HG03457 (cell line): ENCODE results near the gene SETD1A.

Experiments used
- ATAC-seq: cut with Tn5 transposase; IDR thresholded peaks from one replicate; pipeline ENCODE4 v1.9.1; 2021; ENCODE audit warnings: moderate number of reproducible peaks; ENCODE audit not compliant: unreplicated experiment

SETD1A gene

DNA sequence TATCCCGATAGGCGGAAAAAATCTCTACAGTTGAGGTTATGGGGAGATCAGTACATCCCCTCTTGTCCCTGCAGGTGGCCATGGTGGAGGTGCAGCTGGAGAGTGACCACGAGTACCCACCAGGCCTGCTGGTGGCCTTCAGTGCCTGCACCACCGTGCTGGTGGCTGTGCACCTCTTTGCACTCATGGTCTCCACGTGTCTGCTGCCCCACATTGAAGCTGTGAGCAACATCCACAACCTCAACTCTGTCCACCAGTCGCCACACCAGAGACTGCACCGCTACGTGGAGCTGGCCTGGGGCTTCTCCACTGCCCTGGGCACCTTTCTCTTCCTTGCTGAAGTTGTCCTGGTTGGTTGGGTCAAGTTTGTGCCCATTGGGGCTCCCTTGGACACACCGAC lies 4.4 kb upstream of the SETD1A start:
- ATAC-seq, result no peak

DNA sequence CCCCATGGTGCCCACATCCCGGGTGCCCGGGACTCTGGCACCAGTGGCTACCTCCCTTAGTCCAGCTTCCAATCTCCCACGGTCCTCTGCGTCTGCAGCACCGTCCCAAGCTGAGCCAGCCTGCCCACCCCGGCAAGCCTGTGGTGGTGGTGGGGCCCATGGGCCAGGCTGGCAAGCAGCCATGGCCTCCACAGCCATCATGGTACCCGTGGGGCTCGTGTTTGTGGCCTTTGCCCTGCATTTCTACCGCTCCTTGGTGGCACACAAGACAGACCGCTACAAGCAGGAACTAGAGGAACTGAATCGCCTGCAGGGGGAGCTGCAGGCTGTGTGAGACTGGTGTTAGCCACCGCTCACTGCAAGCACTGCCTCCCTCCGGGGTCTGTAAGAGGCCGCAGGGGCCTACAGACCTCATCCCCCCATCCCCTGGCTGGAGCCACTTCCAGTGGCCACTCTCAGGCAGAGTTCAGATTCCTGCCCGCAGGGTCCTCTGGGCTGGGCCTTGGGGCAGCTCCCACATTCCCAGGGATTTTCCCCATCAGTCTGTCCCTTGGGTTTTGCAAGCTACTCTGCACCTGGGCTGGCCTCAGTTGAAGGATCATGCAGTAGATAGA lies 3.9 kb upstream of the SETD1A start:
- ATAC-seq, result no peak

DNA sequence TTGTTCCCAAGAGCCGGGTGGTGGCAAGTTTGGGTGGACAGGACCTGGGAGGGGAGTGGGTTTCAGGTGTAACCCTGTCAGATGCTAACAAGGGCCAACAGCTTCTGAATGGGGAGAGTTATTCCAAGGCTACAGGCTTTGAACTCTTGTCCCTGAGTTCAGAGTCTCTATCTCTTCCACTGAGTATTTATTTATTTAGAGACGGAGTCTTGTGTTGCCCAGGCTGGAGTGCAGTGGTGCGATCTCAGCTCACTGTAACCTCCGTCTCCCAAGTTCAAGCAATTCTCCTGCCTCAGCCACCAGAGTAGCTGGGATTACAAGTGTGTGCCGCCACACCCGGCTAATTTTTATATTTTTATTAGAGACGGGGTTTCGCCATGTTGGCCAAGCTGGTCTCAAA lies 2.6 kb upstream of the SETD1A start:
- ATAC-seq, result no peak

DNA sequence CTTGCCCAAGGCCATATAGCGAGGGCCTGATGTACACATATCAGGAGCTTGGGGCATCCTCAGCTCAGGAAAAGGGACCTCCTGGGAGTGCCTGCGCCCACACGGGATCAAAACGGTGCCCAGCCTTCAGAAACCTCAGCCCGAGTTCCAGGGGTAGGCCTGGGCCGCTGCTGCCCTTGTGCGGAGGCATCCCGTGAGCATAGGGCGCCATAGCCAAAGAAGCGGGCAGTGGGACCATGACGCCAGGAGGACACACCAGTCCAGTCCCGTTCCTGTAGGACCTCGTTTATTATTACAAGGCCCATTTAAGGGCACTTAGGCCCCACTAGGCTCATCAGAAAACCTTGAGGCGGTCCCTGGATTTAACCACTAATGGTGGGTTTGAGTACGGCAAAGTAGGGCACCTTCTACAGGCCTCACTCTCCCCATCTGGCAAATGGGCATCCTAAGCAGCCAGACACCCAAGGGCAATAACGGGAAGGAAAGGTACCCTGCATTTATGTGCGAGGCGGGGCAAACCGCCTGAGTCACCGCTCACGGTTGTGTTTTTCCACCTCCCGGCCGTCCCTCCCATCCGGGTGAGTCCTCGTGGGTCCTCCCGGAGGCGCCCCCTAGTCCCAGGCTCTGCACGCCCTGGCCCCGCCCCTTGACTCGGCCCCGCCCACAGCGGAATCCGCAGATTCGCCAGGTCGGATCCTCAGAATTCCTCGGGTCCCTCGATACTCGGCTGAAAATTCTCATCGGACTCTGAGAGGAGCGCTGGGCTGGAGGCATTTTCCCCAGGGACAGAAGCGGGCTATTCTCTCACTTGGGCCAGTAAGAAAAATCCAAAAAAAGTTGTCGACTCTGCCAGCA lies 726 bp upstream of the SETD1A start:
- ATAC-seq, result peak; percentile 26

DNA sequence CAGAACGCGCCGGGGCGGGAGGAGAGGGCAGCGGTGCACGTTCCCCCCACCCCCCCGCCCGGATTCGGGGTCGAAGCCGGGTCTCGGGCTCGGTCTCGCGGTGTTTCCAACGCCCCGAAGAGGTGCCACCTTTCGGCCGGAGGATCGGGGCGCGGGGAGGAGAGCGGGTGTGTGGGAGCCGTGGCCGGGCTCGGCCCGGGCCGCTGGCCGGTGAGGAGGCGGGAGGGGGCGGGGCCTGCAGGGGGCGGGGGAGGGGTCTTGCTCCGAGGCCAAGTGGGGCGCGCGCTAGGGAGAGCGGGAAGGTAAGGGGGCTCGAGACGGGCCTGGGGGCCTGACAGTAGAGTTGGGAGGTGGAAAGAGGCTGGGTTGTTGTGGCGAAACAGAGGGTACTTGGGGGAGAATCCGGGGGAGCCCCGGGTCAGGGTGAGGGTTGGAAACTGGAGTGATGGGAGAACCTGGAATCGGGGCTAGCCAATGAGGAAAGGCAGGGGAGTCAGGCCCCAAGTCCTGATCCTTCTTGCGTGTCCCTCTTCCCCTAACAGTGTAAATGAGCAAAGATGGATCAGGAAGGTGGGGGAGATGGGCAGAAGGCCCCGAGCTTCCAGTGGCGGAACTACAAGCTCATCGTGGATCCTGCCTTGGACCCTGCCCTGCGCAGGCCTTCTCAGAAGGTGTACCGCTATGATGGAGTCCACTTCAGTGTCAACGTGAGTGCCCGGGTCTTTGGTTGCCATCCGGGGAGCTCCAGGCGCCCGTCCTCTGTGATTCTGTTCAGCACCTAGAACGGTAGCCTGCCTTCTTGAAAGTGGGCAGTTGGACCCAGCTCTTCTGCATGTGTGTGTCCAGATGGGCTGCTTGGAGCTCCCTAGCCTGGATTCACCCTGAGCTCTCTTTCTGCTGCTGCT lies 873 bp downstream of the SETD1A start:
- ATAC-seq, result no peak

DNA sequence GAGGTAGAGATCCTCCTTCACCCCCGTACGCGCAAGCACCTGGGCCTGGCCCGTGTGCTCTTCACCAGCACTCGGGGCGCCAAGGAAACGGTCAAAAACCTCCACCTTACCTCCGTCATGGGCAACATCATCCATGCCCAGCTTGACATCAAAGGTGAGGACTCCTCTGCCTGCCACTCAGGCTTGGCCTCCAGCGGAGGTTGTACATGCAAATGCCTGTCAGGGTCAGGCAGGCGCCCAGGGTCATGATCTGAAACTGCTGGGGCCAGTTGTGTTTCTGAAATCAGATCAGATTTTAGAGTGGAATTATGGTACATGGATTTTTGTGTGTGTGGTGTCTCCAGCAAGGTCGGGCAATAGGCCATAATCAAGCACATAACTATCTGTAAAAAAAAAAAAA lies 3.8 kb downstream of the SETD1A start:
- no peak for ATAC-seq

DNA sequence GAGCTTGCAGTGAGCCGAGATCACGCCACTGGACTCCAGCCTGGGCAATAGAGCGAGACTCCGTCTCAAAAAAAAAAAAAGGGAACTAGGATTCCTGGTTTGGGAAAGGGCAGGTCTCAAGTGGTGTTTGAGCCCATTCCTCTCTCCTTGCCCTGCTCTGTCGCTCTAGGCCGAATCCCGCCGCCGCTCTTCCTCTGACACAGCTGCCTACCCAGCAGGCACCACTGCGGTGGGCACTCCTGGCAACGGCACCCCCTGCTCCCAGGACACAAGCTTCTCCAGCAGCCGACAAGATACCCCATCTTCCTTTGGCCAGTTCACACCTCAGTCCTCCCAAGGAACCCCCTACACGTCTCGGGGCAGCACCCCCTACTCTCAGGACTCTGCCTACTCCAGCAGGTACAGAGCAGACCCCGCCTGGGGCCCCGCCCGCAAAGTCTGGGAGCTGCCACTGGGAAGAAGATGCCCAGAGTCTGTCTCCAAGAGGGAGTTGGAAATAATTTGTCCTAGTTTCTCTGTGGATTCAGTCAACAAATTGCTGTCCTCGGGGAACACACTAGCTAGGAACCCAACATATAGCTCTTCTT lies 6.5 kb downstream of the SETD1A start:
- no peak for ATAC-seq

DNA sequence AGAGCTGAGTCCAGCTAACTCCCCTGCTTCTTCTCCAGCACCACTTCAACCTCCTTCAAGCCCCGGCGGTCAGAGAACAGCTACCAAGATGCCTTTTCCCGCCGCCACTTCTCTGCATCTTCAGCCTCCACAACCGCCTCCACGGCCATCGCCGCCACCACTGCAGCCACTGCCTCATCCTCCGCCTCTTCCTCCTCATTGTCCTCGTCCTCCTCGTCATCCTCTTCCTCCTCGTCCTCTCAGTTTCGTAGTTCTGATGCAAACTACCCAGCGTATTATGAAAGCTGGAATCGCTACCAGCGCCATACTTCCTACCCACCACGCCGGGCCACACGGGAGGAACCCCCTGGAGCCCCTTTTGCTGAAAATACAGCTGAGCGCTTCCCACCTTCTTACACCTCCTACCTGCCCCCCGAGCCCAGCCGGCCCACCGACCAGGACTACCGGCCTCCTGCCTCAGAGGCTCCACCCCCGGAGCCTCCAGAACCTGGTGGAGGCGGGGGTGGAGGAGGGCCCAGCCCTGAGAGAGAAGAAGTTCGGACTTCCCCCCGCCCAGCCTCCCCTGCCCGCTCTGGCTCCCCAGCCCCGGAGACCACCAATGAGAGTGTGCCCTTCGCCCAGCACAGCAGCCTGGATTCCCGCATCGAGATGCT lies 7.1 kb downstream of the SETD1A start:
- ATAC-seq, result no peak

DNA sequence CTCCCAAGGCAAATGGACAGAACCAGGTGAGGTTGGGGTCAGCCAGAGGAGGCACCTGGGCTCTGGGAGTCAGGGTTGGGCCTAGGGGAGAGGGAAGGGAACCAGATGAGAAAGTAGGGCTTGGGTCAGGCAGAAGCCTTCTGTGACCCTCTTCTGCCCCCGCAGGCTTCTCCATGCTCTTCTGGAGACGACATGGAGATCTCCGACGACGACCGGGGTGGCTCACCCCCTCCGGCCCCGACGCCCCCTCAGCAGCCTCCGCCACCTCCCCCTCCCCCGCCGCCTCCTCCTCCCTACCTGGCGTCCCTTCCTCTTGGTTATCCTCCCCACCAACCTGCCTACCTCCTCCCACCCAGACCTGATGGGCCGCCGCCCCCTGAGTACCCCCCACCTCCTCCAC lies 7.9 kb downstream of the SETD1A start:
- ATAC-seq, result no peak

DNA sequence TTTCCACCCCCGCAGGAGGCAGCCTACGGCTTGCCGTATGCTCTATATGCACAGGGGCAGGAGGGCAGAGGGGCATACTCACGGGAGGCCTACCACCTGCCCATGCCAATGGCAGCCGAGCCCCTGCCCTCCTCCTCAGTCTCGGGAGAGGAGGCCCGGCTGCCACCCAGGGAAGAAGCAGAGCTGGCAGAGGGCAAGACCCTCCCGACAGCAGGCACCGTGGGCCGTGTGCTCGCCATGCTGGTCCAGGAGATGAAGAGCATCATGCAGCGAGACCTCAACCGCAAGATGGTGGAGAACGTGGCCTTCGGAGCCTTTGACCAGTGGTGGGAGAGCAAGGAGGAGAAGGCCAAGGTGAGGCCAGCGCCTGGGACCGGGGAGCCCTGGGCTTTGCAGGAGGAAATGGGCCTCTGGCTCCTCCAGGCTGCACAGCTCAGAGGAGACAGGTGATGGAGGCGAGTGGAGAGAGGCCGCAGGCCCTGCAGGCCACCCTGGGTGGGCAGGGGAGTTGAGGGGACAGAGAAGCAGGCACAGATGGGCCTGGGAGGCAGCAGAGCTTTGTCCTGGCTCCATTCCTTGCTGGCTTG lies 8.6 kb downstream of the SETD1A start:
- ATAC-seq, result no peak

DNA sequence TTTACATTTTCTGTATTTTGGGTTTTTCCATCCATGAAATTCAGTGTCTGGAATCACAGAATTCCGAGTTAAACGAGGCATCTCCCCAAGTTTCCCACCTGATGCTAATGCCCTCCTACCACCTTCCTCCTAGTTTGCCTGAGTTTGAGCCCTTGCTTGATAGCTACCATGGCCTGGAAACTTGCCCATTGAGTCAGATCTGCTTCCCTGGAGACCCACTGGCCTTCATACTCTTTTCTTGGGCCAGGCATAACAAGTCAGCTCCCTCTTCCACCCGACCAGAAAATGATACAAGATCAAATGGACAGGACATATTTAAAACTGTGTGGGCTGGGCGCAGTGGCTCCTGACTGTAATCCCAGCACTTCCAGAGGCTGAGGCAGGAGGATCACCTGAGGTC lies 10.2 kb downstream of the SETD1A start:
- ATAC-seq, result no peak

DNA sequence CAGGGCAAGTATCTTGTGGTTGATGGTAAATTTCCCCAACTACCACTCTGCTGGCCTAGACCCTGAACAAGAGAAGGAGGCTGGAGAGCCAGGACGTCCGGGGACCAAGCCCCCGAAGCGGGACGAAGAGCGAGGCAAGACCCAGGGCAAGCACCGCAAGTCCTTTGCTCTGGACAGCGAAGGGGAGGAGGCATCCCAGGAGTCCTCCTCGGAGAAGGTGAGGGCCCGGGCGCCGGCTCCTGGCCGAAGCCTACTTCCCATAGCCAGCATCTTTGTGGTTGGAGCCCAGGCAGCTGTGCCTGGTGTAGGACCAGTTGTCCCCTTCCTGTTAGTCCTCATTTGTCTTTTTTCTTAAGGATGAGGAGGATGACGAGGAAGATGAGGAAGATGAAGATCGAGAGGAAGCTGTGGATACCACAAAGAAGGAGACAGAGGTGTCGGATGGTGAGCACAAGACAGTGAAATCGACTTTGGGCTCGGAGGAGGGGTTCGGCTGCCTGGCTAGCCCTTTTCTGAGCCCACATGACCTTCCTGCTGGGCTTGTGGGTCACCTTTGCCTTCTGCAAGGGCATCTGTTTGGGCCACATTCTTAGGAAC lies 11.8 kb downstream of the SETD1A start:
- no peak for ATAC-seq

DNA sequence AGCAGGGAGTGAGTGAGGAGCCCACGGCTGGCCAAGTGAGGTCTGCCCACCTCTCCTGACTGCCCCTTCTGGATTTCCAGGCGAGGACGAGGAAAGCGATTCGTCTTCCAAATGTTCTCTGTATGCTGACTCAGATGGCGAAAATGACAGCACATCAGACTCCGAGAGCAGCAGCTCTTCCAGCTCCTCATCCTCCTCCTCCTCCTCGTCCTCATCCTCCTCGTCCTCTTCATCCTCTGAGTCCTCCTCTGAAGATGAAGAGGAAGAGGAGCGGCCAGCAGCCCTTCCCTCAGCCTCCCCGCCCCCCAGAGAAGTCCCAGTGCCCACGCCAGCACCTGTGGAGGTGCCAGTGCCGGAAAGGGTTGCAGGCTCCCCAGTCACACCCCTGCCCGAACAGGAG lies 13.7 kb downstream of the SETD1A start:
- no peak for ATAC-seq

DNA sequence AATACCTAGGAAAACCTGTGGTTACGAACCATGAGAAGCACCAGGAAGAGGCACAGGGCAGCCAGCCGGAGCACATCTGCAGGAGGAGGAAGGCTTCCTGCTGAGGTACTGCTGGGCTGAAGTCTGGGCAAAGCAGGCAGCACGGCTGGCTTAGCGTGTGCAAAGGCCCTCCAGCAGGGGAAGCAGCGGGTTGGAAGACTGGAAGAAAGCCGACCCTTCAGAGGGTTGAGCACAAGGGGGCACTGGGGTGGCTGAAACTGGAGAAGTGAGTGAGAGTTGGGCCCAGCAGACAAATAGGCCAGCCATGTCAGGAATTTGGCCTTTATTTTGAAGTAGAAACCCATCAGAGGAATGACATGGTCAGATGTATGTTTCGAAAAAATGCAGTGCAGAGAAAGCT lies 15.3 kb downstream of the SETD1A start:
- no peak for ATAC-seq

DNA sequence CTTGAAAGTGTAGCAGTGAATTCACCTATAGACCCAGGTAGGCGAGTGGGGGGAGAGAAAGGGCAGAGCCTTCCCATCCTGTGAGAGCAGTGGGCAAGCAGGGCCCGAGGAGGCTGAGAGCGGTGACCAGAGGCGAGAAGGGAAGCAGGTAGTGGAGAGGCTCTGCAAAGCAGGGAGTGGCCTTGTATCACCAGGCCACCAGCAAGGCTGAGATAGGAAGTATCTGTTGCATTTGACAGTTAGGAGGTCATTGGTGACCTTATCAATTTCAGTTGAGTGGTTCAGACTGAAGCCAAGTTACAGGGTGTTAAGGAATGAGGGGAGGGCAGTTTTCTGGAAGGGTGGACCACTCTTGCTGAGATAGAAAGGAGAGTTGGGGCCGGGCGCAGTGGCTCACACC lies 16.8 kb downstream of the SETD1A start:
- no peak for ATAC-seq

DNA sequence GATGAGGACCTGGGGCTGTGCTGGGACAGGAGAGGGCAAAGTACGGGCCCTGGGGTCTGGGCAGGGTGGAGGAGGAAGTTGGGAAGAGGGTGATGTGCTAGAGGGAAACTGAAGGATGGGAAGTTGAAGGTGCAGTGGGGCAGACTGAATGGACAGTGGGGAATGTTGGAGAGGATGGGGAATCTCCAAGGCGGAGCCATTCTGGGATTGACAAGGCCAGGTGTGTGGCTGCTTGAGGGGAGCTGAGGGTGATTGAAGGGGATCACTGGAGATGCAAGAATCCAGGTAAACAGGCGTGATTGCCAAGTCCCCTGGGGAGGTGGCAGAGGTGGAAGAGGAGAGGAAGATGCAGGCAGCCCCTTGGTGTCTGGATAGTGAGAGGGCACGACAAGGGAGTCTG lies 18.9 kb downstream of the SETD1A start:
- no peak for ATAC-seq

DNA sequence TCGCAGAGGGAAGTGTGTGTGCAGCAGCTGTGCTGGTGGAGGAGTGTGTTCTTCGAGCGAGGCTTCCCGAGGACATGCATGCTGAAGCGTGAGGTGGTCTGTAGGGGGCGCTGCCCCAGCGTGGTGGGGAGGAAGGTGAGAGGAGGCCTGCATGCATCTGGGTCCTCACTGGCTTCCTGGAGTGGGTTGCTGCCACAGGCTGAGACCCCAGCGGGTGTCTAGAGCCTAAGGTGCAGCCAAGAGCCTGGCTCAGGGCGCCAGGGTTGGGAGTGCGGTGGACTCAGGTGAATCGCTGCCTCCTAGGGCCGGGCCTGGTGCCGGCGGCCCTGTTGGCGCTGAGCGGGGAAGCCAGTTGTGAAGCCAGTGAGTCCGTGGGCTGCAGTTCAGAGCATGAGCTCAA lies 19.9 kb downstream of the SETD1A start:
- ATAC-seq, result no peak

DNA sequence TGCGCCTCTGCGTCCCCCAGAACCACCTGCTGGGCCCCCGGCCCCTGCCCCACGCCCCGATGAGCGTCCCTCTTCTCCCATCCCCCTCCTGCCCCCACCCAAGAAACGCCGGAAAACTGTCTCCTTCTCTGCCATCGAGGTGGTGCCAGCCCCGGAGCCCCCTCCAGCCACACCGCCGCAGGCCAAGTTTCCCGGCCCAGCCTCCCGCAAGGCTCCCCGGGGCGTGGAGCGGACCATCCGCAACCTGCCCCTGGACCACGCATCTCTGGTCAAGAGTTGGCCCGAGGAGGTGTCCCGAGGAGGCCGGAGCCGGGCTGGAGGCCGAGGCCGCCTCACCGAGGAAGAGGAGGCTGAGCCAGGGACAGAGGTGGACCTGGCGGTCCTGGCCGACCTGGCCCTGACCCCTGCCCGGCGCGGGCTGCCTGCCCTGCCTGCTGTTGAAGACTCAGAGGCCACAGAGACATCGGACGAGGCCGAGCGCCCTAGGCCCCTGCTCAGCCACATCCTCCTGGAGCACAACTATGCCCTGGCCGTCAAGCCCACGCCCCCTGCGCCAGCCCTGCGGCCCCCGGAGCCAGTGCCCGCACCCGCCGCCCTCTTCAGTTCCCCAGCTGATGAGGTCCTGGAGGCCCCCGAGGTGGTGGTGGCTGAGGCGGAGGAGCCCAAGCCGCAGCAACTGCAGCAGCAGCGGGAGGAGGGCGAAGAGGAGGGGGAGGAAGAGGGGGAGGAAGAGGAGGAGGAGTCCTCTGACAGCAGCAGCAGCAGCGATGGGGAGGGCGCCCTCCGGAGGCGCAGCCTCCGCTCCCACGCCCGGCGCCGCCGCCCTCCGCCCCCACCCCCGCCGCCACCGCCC lies 21.8 kb downstream of the SETD1A start:
- ATAC-seq, result no peak

DNA sequence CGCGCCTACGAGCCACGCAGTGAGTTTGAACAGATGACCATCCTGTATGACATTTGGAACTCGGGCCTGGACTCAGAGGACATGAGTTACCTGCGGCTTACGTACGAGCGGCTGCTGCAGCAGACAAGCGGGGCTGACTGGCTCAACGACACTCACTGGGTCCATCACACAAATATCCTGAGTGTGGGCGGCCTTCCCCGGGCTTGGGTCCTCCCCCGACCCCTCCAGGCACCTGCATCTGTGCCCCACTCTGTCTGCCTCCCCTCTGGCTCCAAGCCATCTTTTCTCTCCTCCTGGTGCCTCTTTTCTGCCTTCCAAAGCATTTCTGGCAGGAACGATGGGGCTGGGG lies 22.4 kb downstream of the SETD1A start:
- ATAC-seq, result no peak
